ENCODE measurements around the gene KBTBD8.

Gene KBTBD8

GRCh38 chr3:67000009-67000408 is 1.9 kb downstream of the KBTBD8 start:
- no peak for DNase-seq

GRCh38 chr3:67001086-67001861 is 3.2 kb downstream of the KBTBD8 start:
- no peak for DNase-seq

- no peak for DNase-seq
Measured at GRCh38 chr3:67005974-67006373, 7.9 kb downstream of the KBTBD8 start.

DNA sequence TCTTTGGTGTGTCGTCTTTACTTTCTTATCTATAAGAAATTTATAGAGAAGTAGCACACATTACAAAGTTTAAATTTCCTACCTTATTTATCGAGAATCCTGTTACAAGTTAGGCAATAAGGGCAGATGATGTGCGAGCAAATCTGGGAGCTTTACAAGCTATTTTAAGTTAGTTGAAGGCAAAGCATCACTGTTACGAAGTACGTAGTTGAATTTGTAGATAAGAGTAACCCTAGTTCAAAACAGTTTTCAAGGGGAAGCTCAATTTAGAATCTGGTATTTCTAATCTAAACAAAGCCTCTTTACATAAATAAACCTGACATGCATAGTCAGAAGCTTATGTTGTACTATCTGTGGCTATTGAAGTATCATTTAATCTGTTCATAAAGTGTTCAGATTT is 8.4 kb downstream of the KBTBD8 start:
- DNase-seq, result no peak

DNA sequence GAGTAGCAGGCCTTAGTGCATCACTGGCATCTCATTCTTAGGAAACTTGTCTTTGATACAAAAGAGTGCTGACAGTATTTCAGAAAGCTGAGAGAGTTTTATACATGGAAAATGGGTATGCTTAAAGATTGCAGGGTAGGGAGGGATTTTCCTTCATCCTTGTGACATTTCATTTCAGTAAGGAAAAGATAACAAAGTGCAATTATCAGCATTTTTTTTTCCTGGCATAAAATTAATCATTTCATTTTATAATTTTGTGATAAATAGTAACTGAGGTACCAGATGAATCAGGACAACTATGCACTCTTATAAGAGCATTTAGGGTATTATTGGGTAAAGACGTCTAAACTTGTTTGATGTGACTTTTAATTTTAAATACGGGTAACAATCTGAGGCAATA is 10.3 kb downstream of the KBTBD8 start:
- DNase-seq, result no peak

- DNase-seq, result no peak
Measured at GRCh38 chr3:67009716-67010115, 11.6 kb downstream of the KBTBD8 start.

DNA sequence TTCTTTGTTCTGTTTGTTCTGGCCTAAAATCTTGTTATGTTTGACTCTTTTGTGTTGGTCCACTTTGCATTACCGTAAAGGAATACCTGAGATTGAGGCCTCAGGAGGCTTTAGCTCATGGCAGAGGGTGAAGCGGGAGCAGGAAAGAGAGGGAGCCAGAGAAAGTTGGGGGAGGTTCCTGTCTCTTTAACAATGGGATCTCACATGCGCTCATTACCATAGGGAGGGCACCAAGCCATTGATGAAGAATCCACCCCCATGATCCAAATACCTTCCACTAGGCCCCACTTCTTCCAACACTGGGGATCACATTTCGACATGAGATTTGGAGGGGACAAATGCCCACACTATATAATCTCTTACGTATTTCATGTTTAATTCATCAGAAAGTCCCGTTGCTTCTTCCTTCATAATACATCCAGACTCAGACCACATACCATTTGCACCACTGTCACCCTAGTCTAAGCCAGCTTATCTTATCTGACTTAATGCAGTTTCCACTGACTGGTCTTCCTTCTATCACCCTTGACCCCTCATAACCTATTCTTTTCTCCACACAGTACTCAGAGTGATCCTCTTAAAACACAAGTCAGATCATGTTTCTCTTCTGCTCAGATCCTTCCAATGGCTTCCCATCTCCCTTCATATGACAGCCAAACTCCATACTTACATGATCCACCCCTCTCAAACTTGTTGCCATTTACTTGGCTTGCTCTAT is 13.5 kb downstream of the KBTBD8 start:
- no peak for DNase-seq

GRCh38 chr3:67012564-67012963 is 14.5 kb downstream of the KBTBD8 start:
- DNase-seq, result no peak

GRCh38 chr3:67015702-67016484 is 17.8 kb downstream of the KBTBD8 start:
- DNase-seq, result no peak

GRCh38 chr3:67016522-67017080 is 18.5 kb downstream of the KBTBD8 start:
- DNase-seq, result no peak

DNA sequence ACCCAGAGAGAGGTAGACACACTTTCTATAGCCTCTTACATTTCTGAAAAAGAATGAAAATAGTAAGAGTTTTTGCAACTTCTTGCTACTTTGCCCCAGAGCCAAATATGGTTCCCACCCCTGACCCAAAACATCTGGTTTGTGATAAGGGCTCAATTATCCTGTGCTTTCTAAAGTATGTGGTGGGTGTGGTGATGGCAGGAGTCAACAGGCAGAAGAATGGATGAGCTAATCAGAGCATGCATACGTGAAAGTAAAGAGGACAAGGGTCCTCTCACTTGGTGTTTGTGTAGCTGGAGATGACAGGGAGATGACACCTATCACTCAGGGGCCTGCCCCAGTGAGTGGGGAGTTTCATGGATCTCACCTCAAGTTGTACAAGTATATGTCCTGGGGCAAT is 19.1 kb downstream of the KBTBD8 start:
- no peak for DNase-seq

GRCh38 chr3:67018105-67018788 is 20.1 kb downstream of the KBTBD8 start:
- DNase-seq, result peak; percentile 18

DNA sequence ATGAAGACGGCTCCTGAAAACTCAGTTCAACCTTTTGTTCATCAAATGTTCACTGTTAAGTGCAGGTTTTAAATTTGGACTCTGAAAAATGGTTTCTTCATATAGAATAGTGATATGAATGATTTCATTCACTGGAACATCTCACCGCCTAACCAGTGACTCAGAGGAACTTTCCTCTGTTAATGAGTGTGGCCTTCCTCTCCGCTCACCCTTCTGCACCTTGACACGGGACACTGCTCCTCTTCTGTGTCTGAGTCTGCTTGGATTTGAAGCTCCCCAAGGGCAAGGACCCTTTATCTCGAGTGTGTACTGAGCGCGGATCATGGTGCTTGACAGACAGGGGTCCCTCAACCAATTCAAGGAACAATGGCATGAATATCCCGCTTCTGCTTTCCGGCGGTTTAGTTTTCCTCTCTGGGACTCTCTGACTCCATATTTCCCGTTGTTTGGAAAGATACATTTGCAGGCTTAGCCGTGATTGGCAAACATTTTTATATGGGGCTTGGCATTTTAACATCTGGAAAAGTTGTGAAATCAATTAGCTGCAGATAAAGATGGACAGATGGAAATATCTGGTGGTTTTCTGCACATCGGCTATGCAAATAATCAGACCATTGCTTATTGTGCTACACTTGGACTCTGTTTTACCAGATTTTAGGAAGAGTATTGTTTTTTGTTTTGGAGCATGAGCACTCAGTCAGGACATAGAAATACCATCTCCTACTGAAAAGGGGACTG is 20.9 kb downstream of the KBTBD8 start:
- DNase-seq, result peak; percentile 7

DNA sequence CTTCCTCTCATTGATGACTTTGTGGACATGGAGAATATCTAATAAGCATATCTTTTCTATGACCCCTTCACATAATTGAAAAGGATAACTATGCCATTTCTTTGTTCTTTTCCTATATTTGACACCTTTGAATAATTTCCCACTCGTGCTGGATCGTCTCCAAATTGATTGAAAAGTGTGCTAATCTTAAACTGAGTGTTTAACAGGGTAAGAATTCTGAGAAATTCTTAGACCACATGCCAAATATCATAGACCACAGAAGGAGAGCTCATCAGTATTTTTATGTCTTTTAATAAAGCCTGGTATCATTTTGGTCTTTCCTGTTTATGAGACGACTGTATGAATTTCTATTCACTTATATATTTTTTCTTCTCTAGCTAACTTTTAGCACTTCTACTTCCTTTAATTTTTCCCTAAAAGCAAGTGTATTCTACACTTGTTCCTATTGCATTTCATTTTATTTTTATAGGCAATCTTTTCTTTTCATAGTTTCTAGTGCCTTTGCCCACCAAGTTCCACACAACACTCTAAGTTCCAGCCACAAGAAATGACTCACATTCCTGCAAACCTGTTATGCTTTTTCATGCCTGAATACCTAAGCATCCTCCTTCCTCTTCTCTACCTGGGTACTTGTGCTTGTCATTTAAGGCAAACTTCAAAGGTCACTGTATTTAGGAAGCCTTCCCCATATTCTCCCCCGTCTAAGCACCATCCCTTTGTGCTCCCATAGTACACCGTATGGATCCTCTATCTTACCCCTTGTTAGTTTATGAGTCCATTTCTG is 30.1 kb downstream of the KBTBD8 start:
- DNase-seq, result no peak

- DNase-seq, result no peak
Measured at GRCh38 chr3:67030785-67031740, 33.0 kb downstream of the KBTBD8 start.

GRCh38 chr3:67031986-67032385 is 33.9 kb downstream of the KBTBD8 start:
- DNase-seq, result no peak

- DNase-seq, result no peak
Measured at GRCh38 chr3:67033079-67033478, 35.0 kb downstream of the KBTBD8 start.

- DNase-seq, result no peak
Measured at GRCh38 chr3:67034371-67034770, 36.3 kb downstream of the KBTBD8 start.

DNA sequence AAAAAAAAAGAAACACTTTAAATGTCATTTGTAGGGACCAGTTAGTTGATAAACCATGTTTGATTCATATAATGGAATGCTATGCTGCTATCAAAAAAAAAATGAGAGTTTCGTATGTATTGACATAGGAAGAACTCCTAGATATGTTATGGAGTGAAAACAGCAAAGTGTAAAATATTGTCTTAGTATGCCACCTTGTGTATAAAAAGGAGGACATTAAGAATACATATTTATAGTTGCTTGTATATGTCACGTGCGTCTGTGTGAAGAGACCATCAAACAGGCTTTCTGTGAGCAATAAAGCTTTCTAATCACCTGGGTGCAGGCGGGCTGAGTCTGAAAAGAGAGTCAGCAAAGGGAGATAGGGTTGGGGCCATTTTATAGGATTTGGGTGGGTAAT is 39.5 kb downstream of the KBTBD8 start:
- no peak for DNase-seq

DNA sequence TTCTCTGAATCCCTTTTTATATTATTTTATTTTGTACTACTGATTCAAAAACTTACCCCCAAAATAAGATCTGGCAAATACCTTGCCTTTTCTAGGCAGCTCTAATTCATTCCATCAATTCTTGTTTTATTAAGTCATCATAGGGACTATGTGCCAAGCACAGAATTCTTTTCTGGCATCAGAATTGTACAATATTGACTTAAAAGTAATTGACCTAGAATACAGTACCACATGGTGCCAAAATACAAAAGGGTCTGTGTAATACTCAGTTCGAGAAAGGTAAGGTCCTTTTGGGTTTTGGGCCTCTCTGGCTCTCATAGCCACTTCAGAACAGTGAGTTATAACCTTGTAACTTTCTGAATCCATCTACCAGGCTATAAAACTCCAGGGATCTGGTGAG is 46.2 kb downstream of the KBTBD8 start:
- no peak for DNase-seq
